HG03442 (cell line): Measurements from ENCODE around the gene LITAFD.
A peak's percentile ranks its signal among the peaks of the same experiment; 100 is the strongest.

Experiments
- ATAC-seq: cut with Tn5 transposase; IDR thresholded peaks from one replicate; pipeline ENCODE4 v1.9.1; 2021; ENCODE audit warnings: mild to moderate bottlenecking, moderate library complexity; ENCODE audit not compliant: unreplicated experiment

Gene LITAFD

GRCh38 chr16:8890549-8890921 is 8.4 kb downstream of the LITAFD start:
- ATAC-seq = no peak

- peak; percentile 22 for ATAC-seq
Observed at GRCh38 chr16:8892101-8892575, 10.0 kb downstream of the LITAFD start.

GRCh38 chr16:8893426-8893825 is 11.3 kb downstream of the LITAFD start:
- no peak for ATAC-seq

GRCh38 chr16:8893976-8894690 is 12.0 kb downstream of the LITAFD start:
- no peak for ATAC-seq

- ATAC-seq = no peak
Observed at GRCh38 chr16:8894736-8895334, 12.7 kb downstream of the LITAFD start.

GRCh38 chr16:8898660-8899318 is 16.6 kb downstream of the LITAFD start:
- ATAC-seq = no peak

GRCh38 chr16:8899709-8900317 is 17.7 kb downstream of the LITAFD start:
- ATAC-seq = no peak

- no peak for ATAC-seq
Observed at GRCh38 chr16:8900343-8900742, 18.2 kb downstream of the LITAFD start.

- ATAC-seq = no peak
Observed at GRCh38 chr16:8901320-8901861, 19.2 kb downstream of the LITAFD start.

- ATAC-seq = no peak
Observed at GRCh38 chr16:8903004-8903403, 20.9 kb downstream of the LITAFD start.

GRCh38 chr16:8904018-8904430 is 21.9 kb downstream of the LITAFD start:
- ATAC-seq = no peak

- no peak for ATAC-seq
Observed at GRCh38 chr16:8905168-8905762, 23.1 kb downstream of the LITAFD start.

GRCh38 chr16:8905795-8906591 is 23.8 kb downstream of the LITAFD start:
- no peak for ATAC-seq

- ATAC-seq = no peak
Observed at GRCh38 chr16:8907096-8907495, 24.9 kb downstream of the LITAFD start.

GRCh38 chr16:8908810-8909468 is 26.8 kb downstream of the LITAFD start:
- no peak for ATAC-seq

GRCh38 chr16:8910811-8911210 is 28.7 kb downstream of the LITAFD start:
- ATAC-seq = no peak

GRCh38 chr16:8912793-8913192 is 30.6 kb downstream of the LITAFD start:
- ATAC-seq = no peak

GRCh38 chr16:8914098-8914497 is 31.9 kb downstream of the LITAFD start:
- ATAC-seq = no peak

GRCh38 chr16:8915722-8916301 is 33.7 kb downstream of the LITAFD start:
- no peak for ATAC-seq
